HG02678 (cell line): Measurements from ENCODE around the gene TOMM40L.
"Not testable (repeated sequence)": the region's sequence is repeated elsewhere in the genome, so short reads cannot be mapped to it uniquely, and the experiment has no call there.

Experiments
- ATAC-seq: cut with Tn5 transposase; IDR thresholded peaks from one replicate; pipeline ENCODE4 v1.9.1; 2021; ENCODE audit warnings: mild to moderate bottlenecking, moderate library complexity; ENCODE audit not compliant: unreplicated experiment

Gene TOMM40L

DNA sequence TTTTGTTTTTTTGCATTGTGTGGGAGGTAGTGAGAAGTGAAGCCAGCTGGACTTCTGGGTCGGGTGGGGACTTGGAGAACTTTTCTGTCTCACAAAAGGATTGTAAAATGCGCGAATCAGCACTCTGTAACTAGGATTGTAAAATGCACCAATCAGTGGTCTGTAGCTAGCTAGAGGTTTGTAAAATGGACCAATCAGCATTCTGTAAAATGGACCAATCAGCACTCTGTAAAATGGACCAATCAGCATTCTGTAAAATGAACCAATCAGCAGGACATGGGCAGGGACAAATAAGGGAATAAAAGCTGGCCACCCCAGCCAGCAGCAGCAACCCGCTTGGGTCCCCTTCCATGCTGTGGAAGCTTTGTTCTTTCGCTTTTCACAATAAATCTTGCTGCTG lies 24.2 kb downstream of the TOMM40L start:
- ATAC-seq: not testable (repeated sequence)

DNA sequence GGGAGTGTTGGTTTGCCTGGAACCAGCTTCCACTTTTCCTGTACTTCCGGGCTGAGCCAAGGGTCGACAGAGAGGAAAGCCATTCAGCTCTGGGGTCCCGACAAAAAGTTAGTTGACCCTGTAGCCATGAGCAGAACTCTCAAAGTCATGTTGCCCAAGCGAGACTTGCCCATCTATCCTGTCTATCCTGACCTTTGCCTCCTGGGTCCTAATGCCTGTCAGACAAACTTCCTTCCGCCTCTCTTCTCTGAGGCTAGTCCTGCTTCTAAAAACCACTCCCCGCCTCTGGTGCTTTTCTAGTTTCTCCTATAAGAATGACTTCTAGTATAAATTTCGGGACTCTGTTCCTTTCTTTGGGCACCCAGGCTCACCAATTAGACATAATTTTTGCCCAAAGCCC lies 25.0 kb downstream of the TOMM40L start:
- no peak for ATAC-seq

DNA sequence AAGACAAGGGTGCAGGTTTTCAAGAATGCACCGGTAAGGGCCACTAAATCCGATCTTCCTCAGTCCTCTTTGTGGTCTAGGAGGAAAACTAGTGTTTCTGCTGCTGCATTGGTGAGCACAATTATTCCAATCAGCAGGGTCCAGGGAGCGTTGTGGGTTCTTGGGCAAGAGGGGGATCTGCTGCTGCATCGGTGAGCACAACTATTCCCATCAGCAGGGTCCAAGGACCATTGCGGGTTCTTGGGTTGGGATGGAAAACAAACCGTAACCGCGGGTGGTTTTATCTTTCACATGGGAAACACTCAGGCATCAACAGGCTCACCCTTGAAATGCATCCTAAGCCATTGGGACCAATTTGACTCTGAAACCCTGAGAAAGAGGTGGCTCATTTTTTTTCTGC lies 25.7 kb downstream of the TOMM40L start:
- ATAC-seq: no peak

DNA sequence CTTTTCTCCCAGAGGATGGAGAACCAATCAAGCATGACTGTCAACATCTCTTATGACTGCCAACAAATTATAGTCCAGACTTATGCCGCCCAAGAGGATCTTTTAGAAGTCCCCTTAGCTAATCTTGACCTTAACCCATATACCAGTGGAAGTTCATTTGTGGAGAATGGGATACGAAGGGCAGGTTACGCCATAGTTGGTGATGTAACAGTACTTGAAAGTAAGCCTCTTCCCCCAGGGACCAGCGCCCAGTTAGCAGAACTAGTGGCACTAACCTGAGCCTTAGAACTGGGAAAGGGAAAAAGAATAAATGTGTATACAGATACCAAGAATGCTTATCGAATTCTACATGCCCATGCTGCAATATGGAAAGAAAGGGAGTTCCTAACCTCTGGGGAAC lies 29.4 kb downstream of the TOMM40L start:
- ATAC-seq: not testable (repeated sequence)

DNA sequence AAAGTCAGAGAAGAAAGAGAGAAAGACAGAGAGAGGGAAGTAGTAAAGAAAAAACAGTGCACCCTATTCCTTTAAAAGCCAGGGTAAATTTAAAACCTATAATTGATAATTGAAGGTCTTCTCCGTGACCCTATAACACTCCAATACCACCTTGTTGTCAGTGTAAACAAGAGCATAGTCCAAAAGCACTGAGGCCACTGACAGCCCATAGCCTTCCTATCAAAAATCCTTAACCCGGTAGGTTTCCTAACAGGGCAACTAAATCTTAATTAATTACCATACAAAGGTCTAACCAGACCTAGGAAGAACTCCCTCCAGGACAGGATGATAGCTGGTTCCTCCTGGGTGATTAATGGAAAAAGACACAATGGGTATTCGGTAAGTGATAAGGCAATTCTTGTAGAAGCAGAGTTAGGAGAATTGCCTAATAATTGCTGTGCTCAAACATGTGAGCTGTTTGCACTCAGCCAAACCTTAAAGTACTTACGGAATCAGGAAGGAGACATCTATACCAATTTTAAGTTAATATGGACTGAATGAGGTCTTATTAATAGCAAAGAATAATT lies 30.2 kb downstream of the TOMM40L start:
- ATAC-seq: not testable (repeated sequence)

DNA sequence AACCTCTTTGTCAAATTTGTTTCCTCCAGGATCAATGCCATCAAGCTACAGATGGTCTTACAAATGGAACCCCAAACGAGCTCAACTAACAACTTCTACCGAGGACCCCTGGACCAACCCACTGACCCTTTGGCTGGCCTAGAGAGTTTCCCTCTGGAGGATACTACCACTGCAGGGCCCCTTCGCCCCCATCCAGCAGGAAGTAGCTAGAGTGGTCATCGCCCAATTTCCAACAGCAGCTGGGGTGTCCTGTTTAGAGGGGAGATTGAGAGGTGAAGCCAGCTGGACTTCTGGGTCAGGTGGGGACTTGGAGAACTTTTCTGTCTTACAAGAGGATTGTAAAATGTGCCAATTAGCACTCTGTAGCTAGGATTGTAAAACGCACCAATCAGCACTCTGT lies 31.2 kb downstream of the TOMM40L start:
- ATAC-seq: not testable (repeated sequence)

DNA sequence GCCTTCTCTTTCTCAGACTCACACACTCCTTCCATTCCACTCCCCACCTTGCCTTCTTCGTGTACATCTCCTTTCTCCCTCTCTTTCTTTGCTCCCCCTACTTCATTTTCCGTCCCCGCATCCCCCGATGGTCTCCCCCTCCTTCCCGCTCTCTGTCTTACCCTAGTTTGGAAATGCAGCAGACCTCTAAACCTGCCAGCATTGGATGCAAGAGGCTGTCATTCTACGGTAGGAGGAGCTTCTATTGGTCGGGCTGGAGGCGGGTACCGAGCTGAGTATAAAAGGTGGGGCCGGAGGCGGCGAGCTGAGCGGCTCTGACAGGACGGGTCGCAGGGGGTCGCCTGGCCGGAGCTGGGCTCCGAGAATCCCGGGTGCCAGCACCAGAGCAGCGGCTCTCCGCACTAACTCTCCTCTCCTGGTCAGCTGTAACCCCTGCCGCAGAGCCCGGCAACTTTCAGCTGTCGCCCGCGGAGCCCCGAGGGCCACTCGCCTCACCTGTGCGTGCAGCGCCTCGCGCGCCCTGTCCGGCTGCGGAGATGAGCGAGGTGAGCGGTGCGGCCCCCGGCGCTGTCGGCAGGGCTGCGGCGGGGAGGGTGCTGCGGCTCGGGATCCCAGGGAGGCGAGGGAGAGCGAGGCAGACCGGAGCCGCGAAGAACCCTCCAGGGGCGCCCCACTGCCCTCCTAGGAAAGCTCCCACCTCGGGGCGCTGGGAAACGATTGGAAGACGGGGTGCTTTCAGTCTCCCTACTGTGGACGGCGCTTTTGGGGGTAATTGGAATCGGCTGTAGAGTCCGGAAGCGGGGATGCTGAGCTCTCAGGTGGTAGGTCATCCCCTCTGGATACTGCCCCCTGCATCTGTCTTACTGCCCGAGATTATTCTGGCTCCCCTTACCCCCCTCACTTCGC lies 32.8 kb downstream of the TOMM40L start, which contains the start of gene PCP4L1:
PCP4L1 (plus strand) TSS at position 307 of the 906 bp plus-strand sequence; CDS start at position 537, 230 bp downstream.
- no peak for ATAC-seq

DNA sequence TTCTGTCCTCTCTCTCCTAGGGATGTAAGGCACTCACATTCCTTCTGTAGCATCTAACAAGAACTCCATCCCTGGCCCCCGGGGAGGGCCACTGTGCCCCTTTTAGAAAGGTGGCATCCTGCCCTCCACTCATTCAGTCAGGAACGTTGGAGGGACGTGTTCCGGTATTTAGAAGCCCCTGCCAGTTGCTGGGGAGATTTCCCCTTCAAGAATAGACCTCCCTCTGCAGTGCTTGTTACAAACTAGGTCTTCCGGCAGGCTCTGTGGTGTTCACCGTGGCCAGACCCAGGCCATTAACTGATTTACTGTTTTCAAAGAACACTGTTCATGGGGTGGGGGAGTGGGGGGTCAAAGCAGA lies 33.5 kb downstream of the TOMM40L start:
- ATAC-seq: no peak

DNA sequence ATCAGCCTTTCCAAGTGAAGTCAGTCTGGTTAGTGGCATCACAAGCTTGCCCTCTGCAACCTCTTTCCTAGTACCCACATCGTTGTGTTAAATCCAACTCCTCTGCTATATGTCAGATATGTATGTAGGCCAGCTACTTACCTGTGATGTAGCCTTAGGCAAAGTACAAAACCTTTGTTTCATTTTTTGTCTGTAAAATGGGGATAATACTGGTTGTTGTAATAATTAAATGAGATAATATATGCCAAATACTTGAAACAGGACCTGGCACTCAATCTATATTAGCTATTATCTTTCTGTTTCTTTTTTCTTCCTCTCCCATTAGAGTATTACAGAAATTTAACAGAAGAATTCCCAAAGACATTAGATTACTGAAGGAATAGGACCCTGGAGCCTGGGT lies 33.9 kb downstream of the TOMM40L start:
- ATAC-seq: no peak

DNA sequence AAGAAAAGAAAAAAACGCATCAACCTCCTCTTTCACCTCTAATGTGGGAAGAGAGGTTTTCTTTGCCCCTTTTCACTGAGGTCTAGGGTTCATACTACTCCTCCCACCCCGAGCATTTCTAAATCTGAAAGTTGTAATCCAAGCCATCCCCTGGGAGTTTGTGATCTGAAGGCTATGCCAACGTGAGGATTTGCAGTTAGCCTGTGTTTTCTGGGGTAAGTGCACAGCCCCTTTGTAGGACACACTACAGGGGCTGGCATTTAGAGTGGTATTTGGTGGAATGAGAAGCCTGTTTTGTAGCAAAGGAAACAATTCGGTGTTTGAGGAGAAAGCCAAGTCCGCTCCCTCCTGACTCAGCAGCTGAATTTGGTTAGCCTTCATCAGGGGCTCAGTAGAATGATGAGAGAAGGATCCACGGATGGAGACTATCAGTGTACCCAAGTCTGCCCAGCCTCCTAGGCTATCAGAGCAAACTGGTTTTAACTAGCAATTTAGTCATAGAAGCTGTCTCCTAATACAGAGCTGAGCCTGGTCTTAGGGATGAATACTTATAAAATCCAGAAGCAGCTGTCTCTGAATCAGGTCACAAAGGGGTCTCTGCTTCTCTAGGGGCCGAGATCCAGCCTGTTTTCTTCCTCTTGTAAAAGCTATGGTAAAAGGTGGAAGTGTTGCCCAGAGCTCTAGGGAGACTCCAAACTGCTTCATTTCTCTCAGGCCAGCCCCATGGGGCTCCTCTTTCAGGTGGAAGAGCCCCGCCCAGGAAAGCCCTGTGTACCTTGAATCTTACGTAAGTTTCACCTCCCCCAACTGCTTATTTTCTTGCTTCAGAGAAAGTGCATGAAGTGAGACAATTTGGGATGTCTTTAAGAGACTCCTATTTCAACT lies 34.8 kb downstream of the TOMM40L start:
- no peak for ATAC-seq

DNA sequence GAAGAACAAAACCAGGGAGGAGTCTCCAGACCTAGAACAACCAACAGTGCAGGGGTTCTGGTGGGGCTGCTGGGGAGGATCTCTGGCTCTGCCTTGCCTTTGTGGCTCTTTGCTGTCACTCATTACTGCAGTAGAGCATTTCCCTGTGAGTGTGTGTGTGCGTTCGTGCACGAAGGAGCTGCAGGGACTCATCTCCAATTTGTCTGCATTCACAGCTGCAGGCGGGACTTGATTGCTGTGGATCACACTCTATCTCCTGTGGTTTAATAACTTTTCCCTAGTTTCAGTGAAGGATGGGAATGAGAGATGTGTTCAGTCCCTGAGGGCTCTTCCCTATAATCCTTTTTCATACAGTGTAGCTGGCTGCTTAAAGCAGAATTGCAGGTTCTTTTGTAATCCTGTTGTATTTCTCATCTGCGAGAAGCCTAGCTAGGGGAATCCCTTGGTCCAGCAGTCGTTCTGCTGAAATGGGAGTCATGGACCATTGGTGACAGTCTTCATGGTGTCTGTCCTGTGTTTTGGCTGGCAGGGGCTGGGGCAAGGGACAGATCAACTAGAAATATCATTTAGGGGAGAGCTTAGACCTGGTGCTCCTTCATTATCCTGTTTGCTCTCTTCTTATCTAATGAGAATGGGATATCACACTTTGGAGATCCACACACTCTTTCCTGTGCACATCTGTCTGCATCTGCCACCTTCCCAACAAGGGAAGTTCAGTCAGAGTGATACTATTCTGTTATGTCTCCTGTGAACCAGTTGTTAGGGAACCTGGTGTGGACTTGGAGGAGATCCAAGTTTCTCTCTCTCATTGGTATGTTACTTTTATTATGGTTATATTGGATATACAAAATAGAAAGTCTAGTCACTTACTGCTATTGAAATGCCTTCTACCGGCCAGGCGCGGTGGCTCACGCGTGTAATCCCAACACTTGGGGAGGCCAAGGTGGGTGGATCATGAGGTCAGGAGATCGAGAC lies 35.7 kb downstream of the TOMM40L start:
- ATAC-seq: no peak

DNA sequence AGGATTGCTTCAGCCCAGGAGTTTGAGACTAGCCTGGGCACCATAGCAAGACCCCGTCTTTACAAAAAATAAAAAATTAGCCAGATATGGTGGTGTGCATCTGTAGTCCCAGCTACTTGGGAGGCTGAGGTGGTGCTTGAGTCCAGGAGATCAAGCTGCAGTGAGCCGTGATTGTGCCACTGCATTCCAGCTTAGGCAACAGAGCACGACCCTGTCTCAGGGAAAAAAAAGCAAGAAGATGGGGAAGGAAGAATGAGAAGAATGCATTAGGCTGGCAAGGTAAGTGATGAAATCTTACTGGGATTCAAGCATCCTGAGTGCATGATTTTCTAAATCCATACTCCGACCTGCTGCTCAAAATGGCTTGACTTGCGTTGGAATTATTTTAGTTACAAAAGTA lies 39.4 kb downstream of the TOMM40L start:
- ATAC-seq: no peak

DNA sequence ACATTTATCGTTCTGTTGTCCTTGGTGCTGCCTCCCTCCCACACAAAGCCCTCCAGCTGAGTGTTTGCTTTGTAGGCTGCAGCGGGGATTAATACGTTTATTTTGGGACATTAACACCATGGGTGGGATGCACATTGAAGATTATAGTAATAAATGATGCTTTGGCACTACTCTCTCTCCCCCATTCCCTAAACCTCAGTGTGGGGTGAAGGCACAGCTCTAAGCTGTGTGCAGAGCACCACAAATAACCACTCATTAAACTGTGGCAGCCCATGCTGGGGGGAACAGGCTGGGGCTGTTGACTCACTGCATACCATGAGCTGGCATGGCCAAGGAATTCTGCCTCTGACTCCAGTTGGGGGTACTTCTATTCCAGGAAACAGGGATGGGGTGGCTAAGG lies 40.3 kb downstream of the TOMM40L start:
- ATAC-seq: no peak

DNA sequence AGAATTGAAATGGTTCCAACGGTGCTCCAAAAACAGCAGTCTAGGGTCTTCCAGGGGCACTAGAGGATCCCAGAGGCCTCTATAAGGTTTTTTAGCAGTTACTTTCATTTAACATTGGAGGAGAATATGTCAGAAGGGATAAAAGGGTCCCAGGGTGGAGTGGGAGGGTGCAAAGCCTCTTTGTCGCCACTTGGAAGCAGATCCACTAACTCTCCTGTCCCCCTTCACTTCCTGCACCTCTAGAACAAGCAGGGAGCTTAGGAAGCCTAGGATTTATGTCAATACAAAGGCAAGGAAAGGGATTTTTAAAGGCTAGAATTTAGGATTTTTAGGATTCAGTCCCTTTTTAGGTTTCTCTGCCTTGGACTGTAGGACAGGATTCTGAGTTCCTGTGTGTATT lies 41.0 kb downstream of the TOMM40L start:
- ATAC-seq: no peak

DNA sequence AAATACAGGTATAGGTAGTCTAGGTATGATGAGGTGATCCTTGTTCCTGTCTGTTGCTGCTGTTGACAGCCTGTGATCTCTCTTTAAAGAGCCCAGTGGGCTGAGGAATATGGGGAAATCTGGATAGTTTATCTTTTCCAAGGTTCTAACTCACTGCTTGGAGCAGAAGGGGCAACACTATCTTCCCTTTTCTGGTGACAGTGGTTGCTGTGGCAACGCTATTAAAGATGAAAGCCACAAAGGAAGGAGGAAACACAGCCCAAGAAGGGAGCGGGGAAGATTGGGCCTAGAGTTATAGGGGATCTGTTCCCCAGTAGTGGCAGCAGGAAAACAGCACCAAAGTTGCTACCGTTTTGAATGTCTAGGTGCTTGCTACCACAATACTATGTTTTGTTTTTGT lies 41.5 kb downstream of the TOMM40L start:
- ATAC-seq: no peak

DNA sequence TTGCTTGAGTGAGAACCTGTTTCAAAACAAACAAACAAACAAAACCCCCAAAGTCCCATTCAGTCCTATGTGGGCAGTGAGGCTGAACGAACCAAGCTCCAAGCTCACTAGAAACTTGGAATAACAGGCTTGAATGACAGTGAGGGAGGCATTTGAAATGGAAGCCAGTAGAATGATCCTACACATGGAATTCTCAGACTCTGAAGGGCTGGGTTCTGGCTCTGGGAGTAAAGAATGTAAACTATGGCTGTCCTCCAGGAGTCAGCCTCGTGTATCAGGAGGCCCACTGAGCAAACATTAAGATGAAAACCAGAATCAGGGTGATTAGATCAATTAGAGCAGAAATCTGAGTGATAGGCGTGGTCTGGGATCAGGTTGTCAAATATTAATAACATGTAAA lies 47.5 kb downstream of the TOMM40L start:
- ATAC-seq: no peak

DNA sequence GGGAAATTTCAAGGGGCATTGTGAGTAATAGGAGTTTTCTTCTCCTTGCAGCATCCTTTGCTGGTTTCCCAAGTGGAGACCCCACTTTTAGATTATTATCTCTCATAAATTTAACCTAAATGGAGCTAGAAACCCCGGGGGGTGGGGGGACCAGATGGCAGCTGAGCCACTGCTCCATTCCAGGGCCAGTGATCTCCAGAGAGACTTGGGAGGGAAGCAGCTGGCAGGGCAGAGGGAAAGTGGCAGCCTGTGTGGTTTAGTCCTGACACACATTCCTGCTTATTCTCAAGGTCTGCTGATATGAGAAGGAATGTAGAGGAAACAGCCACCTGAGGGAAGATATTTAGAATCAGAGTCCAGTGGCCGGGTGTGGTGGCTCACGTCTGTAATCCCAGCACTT lies 49.0 kb downstream of the TOMM40L start:
- no peak for ATAC-seq
